Endothelial cell of umbilical vein (primary cell): Measurements from ENCODE around the gene AP4S1. TPM values are rescaled to one million over a fixed set of nuclear protein-coding genes. Genes with fewer than 3 reads are reported as not detected.

Source experiments
- BruUV-seq: library from RNA; stranded (reverse); fragments of 400-500 nt; replicated peaks from 2 replicates; lab custom pipeline; 2021; lab: Mats Ljungman, UMichigan
- CTCF ChIA-PET: fragments of 300-600, 350-600 bp; sonication (Branson Sonifier 250); formaldehyde crosslinking; loops from one replicate; lab custom pipeline; 2021; ENCODE audit warnings: antibody characterized with exemption, inconsistent platforms; lab: Charles Lee
- POLR2A ChIA-PET: fragments of 300-600, 350-600 bp; sonication (Branson Sonifier 250); formaldehyde crosslinking; loops from one replicate; lab custom pipeline; 2021; ENCODE audit warnings: antibody characterized with exemption, inconsistent platforms; lab: Charles Lee
- DNase-seq: peaks from one replicate; pipeline ENCODE4 v3.0.0-alpha.2; 2011; ENCODE audit warnings: low read depth, low spot score
- FAIRE-seq: peaks from 2 replicates; lab custom pipeline; 2011; peaks lifted over from hg19 to GRCh38; lab: Jason Lieb, UNC
- H2AFZ ChIP-seq: 2 replicates; pipeline ENCODE4 v1.6.0; 2012; ENCODE audit warnings: low read depth, low read length, control low read depth, inconsistent platforms
- H3K27ac ChIP-seq: 2 replicates; pipeline ENCODE4 v1.5.1; 2011; ENCODE audit warnings: low read depth, mild to moderate bottlenecking, control low read depth, low read length, moderate library complexity; ENCODE audit not compliant: insufficient read depth
- H3K27me3 ChIP-seq, 2 experiments: 2 replicates each; pipeline versions ENCODE4 v1.6.0 to v1.6.1; 2011; ENCODE audit warnings: low read length in 2 of 2, mixed read lengths in 1 of 2; ENCODE audit not compliant: control insufficient read depth in 2 of 2, insufficient read depth in 2 of 2
- H3K36me3 ChIP-seq, 2 experiments: 2 replicates in 1 of 2; 3 replicates in 1 of 2; pipeline ENCODE4 v1.5.1; 2011; ENCODE audit warnings: low read length in 2 of 2, mild to moderate bottlenecking in 1 of 2, moderate library complexity in 1 of 2; ENCODE audit not compliant: control insufficient read depth in 2 of 2, insufficient read depth in 2 of 2; ENCODE audit errors: extremely low read depth in 1 of 2
- H3K4me1 ChIP-seq: 3 replicates; pipeline ENCODE4 v1.5.1; 2011; ENCODE audit warnings: mild to moderate bottlenecking, low read length; ENCODE audit not compliant: control insufficient read depth, insufficient read depth; ENCODE audit errors: extremely low read depth
- H3K4me2 ChIP-seq: 2 replicates; pipeline ENCODE4 v1.6.1; 2011; ENCODE audit warnings: low read length, control low read depth, mixed read lengths; ENCODE audit not compliant: insufficient read depth
- H3K4me3 ChIP-seq, 3 experiments: fragments of 200-600 bp in 1 of 3; sonication (generic), shearing (Covaris generic) in 1 of 3; replicated peaks in 1 of 3; 2 replicates each; pipeline ENCODE4 v1.5.1; 2011 to 2016; ENCODE audit warnings: control low read depth in 3 of 3, low read length in 3 of 3, mild to moderate bottlenecking in 2 of 3, inconsistent platforms in 1 of 3, low read depth in 1 of 3, moderate library complexity in 1 of 3; ENCODE audit not compliant: insufficient read depth in 1 of 3
- H3K79me2 ChIP-seq: 2 replicates; pipeline ENCODE4 v1.6.0; 2012; ENCODE audit warnings: low read length, inconsistent platforms; ENCODE audit not compliant: control insufficient read depth, insufficient read depth
- H3K9ac ChIP-seq: replicated peaks from 2 replicates; pipeline ENCODE3; 2011; ENCODE audit warnings: low read length, control low read depth; ENCODE audit not compliant: insufficient read depth; ENCODE audit errors: extremely low read depth
- H3K9me1 ChIP-seq: replicated peaks from 3 replicates; pipeline ENCODE4 v1.6.0; 2011; ENCODE audit warnings: mild to moderate bottlenecking, low read length; ENCODE audit not compliant: control insufficient read depth, insufficient read depth; ENCODE audit errors: extremely low read depth
- H3K9me3 ChIP-seq: replicated peaks from 2 replicates; pipeline ENCODE4 v1.5.1; 2012; ENCODE audit warnings: low read length, inconsistent platforms; ENCODE audit not compliant: control insufficient read depth, insufficient read depth
- H4K20me1 ChIP-seq: replicated peaks from 2 replicates; pipeline ENCODE3; 2011; ENCODE audit warnings: mild to moderate bottlenecking, low read length; ENCODE audit not compliant: control insufficient read depth, insufficient read depth; ENCODE audit errors: extremely low read depth
- EZH2 ChIP-seq: IDR thresholded peaks from 2 replicates; pipeline ENCODE4 v1.6.1; 2012; ENCODE audit warnings: borderline replicate concordance, low read depth, mild to moderate bottlenecking, moderate library complexity, low read length, inconsistent platforms; ENCODE audit not compliant: severe bottlenecking
- FOS ChIP-seq: IDR thresholded peaks from 2 replicates; pipeline ENCODE4 v1.6.1; 2011; ENCODE audit warnings: mild to moderate bottlenecking, low read length, moderate library complexity, borderline replicate concordance; ENCODE audit not compliant: insufficient read depth
- GATA2 ChIP-seq: IDR thresholded peaks from 2 replicates; pipeline ENCODE4 v1.7.0; 2011; ENCODE audit warnings: low read depth, mild to moderate bottlenecking, moderate library complexity, mixed read lengths, low read length; ENCODE audit not compliant: insufficient read length, insufficient read depth
- JUN ChIP-seq: IDR thresholded peaks from 2 replicates; pipeline ENCODE4 v1.6.1; 2011; ENCODE audit warnings: borderline replicate concordance, low read depth; ENCODE audit not compliant: insufficient read length, insufficient read depth
- MYC ChIP-seq: IDR thresholded peaks from one replicate; pipeline ENCODE4 v1.6.1; 2011; ENCODE audit warnings: mild to moderate bottlenecking, low read depth, low read length
- POLR2A ChIP-seq: IDR thresholded peaks from 2 replicates; pipeline ENCODE4 v1.6.1; 2012; ENCODE audit warnings: low read depth, mild to moderate bottlenecking, control low read depth, low read length
- POLR2AphosphoS5 ChIP-seq: IDR thresholded peaks from 2 replicates; pipeline ENCODE4 v1.6.1; 2012; ENCODE audit warnings: low read depth, mild to moderate bottlenecking, control low read depth, low read length, moderate library complexity; ENCODE audit not compliant: insufficient read depth
- dilution Hi-C: fragments of 300-500 bp; cut with MboI; formaldehyde crosslinking; loops from one replicate; pipeline ENCODE4 v1.15.0; 2019; ENCODE audit warnings: low sequenced_read_pairs; ENCODE audit not compliant: extremely low pct_ligation_motif_present
- intact Hi-C: fragments of 100-400 bp; cut with micrococcal nuclease; formaldehyde crosslinking; loops from one replicate; pipeline ENCODE4 v1.10.0; 2022
- polyA plus RNA-seq, 4 experiments: library from polyadenylated mRNA; depleted of rRNA in 3 of 4; stranded (reverse) in 3 of 4; unstranded in 1 of 4; fragments of >200 nt; gene quantifications; 2 replicates each; pipeline versions ENCODE4 v1.2.1 to v1.2.3, GENCODE V29; 2011 to 2012; ENCODE audit warnings: missing spikeins in 1 of 4
- total RNA-seq: library from RNA; stranded (reverse); gene quantifications from 2 replicates; pipeline ENCODE4 v1.2.3, GENCODE V29; 2021
- TF ChIP-seq, protein P1 (sequence below), 2 donors: IDR thresholded peaks; 1 replicate in 1 of 2; 2 replicates in 1 of 2; pipeline ENCODE4 v1.5.1; 2011; ENCODE audit warnings: low read length in 2 of 2, mild to moderate bottlenecking in 2 of 2, moderate library complexity in 2 of 2, control low read depth in 1 of 2, inconsistent platforms in 1 of 2, low read depth in 1 of 2; ENCODE audit not compliant: insufficient read depth in 1 of 2; ENCODE audit errors: extremely low read depth in 1 of 2
- TF ChIP-seq, protein P2 (sequence below): IDR thresholded peaks from 2 replicates; pipeline ENCODE4 v1.6.1; 2011; ENCODE audit not compliant: insufficient read depth, insufficient read length

The AP4S1 gene
- total and polyA plus RNA-seq, 2 donors (not counting 3 experiments of a cell fraction or from before 2014, with no cell fraction given) = 2.8 to 7.2 TPM

DNA sequence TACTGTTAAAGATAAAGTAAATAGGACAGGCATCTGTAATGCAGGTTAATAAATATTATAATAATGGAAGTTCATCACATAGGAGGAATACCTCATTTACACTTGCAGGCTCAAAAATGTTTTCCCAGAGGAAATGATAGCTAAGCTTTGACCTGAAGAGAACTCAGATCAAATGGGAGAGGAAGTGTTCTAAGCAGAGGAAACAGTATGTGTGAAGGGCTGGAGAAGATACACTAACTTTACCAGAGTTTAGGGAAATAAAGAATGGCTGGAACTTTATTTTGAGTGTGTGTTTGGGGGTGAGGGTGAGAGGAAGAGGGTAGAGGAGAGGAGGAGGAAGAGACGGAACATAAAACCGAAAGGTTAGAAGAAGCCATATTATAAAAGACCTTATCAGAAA, 34.0 kb upstream of the AP4S1 start:
- H3K4me1 ChIP-seq = peaks cover 21% of the 10 kb centered on the region
- ChIA-PET POLR2A (no interaction called here), CTCF (interaction anchor here (0.9 kb wide), 1 partner anchor 14 kb away, joined by 4 read pairs; no protein-coding TSS in a partner anchor)
- no peaks in the 10 kb centered on the region for H3K27me3 ChIP-seq
- dilution Hi-C loops (no loop called here), intact Hi-C loops (no loop called here)
- H3K36me3 ChIP-seq = no peaks in the 10 kb centered on the region
- TF ChIP-seq, protein P1, sequence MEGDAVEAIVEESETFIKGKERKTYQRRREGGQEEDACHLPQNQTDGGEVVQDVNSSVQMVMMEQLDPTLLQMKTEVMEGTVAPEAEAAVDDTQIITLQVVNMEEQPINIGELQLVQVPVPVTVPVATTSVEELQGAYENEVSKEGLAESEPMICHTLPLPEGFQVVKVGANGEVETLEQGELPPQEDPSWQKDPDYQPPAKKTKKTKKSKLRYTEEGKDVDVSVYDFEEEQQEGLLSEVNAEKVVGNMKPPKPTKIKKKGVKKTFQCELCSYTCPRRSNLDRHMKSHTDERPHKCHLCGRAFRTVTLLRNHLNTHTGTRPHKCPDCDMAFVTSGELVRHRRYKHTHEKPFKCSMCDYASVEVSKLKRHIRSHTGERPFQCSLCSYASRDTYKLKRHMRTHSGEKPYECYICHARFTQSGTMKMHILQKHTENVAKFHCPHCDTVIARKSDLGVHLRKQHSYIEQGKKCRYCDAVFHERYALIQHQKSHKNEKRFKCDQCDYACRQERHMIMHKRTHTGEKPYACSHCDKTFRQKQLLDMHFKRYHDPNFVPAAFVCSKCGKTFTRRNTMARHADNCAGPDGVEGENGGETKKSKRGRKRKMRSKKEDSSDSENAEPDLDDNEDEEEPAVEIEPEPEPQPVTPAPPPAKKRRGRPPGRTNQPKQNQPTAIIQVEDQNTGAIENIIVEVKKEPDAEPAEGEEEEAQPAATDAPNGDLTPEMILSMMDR (IDR thresholded peaks at IDR 0.05; ENCODE audit: extremely low read depth in 1 of 2, insufficient read depth in 1 of 2, low read depth in 1 of 2, low read length in 2 of 2) = no peak
- TF ChIP-seq MYC = no peak
- TF ChIP-seq, protein P2, sequence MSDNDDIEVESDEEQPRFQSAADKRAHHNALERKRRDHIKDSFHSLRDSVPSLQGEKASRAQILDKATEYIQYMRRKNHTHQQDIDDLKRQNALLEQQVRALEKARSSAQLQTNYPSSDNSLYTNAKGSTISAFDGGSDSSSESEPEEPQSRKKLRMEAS = no peak
- TF ChIP-seq FOS = no peak
- no peak for TF ChIP-seq POLR2A
- no peak for TF ChIP-seq POLR2AphosphoS5
- TF ChIP-seq EZH2 = no peak
- no peak for TF ChIP-seq GATA2
- TF ChIP-seq JUN = no peak
- DNase-seq = peak; percentile 15
- peaks cover 88% of the 10 kb centered on the region for H3K79me2 ChIP-seq
- no peak overlapping the region for H3K4me2 ChIP-seq
- BruUV-seq = no TSS peak
- no peaks in the 10 kb centered on the region for H3K9me3 ChIP-seq
- no peak for FAIRE-seq
- H4K20me1 ChIP-seq = peaks cover 17% of the 10 kb centered on the region
- H2AFZ ChIP-seq = no peak overlapping the region
- H3K9ac ChIP-seq = no peak overlapping the region
- H3K4me3 ChIP-seq = no peak overlapping the region
- peaks cover 6% of the 10 kb centered on the region for H3K9me1 ChIP-seq
- H3K27ac ChIP-seq = no peak overlapping the region
